Ishikawa (cell line): ENCODE data around the gene AMDHD1.

ENCODE experiments used
- EP300 ChIP-seq: IDR thresholded peaks from 2 replicates; pipeline ENCODE4 v1.6.1; 2012; ENCODE audit warnings: borderline replicate concordance
- NFIC ChIP-seq: IDR thresholded peaks from 2 replicates; pipeline ENCODE4 v1.6.1; 2012
- RAD21 ChIP-seq: IDR thresholded peaks from 2 replicates; pipeline ENCODE4 v1.6.1; 2012; ENCODE audit warnings: low read depth
- TEAD4 ChIP-seq: IDR thresholded peaks from 2 replicates; pipeline ENCODE4 v1.6.1; 2012
- YY1 ChIP-seq: IDR thresholded peaks from 2 replicates; pipeline ENCODE4 v1.6.1; 2012; ENCODE audit warnings: low read depth
- TF ChIP-seq, protein P1 (sequence below): IDR thresholded peaks from 2 replicates; pipeline ENCODE4 v1.6.1; 2012; ENCODE audit warnings: low read depth, mild to moderate bottlenecking
- TF ChIP-seq, protein P2 (sequence below): IDR thresholded peaks from 2 replicates; pipeline ENCODE4 v1.6.1; 2012

DNA sequence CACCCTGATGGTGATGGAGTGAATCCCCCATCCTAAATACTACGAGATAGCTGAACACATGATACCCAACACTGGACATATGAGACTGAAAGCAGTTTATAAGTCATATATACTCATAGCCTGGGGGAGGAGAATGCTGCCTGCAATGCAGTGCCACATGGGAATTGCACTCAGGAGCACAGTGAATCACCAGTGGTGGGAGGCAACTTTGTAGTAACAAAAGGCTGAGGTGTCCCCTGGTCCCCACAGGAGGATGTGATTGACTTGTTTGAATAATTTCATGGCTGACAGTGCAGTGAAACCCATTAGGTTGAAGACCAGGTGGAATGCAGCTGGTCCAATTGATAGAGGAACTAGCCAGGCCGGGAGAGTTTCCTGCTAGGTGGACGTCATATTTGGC is 20.9 kb upstream of the AMDHD1 start:
- TF ChIP-seq RAD21 (no peak), NFIC (no peak), YY1 (no peak), TEAD4 (no peak), EP300 (no peak)
- TF ChIP-seq, protein P1, sequence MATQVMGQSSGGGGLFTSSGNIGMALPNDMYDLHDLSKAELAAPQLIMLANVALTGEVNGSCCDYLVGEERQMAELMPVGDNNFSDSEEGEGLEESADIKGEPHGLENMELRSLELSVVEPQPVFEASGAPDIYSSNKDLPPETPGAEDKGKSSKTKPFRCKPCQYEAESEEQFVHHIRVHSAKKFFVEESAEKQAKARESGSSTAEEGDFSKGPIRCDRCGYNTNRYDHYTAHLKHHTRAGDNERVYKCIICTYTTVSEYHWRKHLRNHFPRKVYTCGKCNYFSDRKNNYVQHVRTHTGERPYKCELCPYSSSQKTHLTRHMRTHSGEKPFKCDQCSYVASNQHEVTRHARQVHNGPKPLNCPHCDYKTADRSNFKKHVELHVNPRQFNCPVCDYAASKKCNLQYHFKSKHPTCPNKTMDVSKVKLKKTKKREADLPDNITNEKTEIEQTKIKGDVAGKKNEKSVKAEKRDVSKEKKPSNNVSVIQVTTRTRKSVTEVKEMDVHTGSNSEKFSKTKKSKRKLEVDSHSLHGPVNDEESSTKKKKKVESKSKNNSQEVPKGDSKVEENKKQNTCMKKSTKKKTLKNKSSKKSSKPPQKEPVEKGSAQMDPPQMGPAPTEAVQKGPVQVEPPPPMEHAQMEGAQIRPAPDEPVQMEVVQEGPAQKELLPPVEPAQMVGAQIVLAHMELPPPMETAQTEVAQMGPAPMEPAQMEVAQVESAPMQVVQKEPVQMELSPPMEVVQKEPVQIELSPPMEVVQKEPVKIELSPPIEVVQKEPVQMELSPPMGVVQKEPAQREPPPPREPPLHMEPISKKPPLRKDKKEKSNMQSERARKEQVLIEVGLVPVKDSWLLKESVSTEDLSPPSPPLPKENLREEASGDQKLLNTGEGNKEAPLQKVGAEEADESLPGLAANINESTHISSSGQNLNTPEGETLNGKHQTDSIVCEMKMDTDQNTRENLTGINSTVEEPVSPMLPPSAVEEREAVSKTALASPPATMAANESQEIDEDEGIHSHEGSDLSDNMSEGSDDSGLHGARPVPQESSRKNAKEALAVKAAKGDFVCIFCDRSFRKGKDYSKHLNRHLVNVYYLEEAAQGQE: no peak
- TF ChIP-seq, protein P2, sequence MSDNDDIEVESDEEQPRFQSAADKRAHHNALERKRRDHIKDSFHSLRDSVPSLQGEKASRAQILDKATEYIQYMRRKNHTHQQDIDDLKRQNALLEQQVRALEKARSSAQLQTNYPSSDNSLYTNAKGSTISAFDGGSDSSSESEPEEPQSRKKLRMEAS: no peak
